ENCODE data around the gene FOXD2. TPM values are rescaled to one million over a fixed set of nuclear protein-coding genes. Genes with fewer than 3 reads are reported as not detected.

Gene FOXD2
- total RNA-seq, 1 donor from 2014 or later = not detected

DNA sequence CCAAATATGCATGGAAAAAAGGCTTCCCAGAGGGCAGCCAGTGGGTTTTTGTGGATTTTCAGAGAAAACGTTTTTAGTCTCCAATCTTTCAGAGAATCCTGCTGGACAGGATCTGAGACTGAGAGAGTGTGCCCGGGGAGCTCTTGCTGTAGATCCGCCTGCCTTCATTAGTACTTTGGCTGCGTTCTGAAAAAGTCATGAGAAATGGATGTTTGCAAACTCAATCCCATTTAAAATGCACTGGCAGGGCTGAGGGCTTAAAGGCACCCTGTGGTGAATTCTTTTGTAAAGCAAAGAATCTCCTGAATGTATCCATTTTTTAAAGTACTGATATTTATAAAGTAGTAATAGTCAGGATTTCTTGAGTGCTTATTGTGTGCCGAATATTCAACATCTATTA lies 22.2 kb downstream of the FOXD2 start:
- no peak for DNase-seq
- Histone ChIP-seq H3K9me3 (replicated peaks) (peaks cover 4% of the 10 kb centered on the region), H3K27ac (replicated peaks) (no peak overlapping the region), H3K4me1 (no peaks in the 10 kb centered on the region), H3K27me3 (ENCODE audit: low read depth) (peaks cover 100% of the 10 kb centered on the region), H3K36me3 (no peaks in the 10 kb centered on the region), H3K4me3 (no peak overlapping the region)
- TF ChIP-seq, protein P1, sequence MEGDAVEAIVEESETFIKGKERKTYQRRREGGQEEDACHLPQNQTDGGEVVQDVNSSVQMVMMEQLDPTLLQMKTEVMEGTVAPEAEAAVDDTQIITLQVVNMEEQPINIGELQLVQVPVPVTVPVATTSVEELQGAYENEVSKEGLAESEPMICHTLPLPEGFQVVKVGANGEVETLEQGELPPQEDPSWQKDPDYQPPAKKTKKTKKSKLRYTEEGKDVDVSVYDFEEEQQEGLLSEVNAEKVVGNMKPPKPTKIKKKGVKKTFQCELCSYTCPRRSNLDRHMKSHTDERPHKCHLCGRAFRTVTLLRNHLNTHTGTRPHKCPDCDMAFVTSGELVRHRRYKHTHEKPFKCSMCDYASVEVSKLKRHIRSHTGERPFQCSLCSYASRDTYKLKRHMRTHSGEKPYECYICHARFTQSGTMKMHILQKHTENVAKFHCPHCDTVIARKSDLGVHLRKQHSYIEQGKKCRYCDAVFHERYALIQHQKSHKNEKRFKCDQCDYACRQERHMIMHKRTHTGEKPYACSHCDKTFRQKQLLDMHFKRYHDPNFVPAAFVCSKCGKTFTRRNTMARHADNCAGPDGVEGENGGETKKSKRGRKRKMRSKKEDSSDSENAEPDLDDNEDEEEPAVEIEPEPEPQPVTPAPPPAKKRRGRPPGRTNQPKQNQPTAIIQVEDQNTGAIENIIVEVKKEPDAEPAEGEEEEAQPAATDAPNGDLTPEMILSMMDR (IDR thresholded peaks at IDR 0.05; ENCODE audit: borderline replicate concordance) = no peak
- intact Hi-C loops (cut with micrococcal nuclease) = no loop called here

DNA sequence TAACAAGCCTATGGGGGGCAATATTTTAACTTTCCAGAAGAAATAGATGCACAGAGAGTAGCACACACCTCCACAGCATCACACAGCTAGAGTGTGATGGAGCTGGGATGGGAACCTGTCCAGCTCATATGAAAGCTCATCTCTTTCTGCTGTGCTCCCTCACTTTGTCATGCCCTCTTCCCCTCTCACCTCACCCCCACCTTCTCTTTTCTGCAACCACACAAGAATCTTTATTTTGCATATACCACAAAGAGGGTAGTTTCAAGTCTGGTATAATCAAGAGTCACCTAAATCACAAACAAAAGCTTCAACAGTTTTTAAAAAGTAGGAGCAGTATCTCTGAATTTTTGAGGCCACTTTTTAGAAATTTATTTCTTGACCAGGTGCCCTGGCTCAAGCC lies 22.6 kb downstream of the FOXD2 start:
- peaks cover 99% of the 10 kb centered on the region for H3K27me3 ChIP-seq (ENCODE audit: low read depth)
- no peak overlapping the region for H3K4me3 ChIP-seq
- intact Hi-C loops (cut with micrococcal nuclease) = no loop called here
- H3K27ac ChIP-seq (replicated peaks) = no peak overlapping the region
- H3K4me1 ChIP-seq = no peaks in the 10 kb centered on the region
- peaks cover 4% of the 10 kb centered on the region for H3K9me3 ChIP-seq (replicated peaks)
- TF ChIP-seq, protein P1 (IDR thresholded peaks at IDR 0.05; ENCODE audit: borderline replicate concordance) = no peak
- no peak for DNase-seq
- no peaks in the 10 kb centered on the region for H3K36me3 ChIP-seq

DNA sequence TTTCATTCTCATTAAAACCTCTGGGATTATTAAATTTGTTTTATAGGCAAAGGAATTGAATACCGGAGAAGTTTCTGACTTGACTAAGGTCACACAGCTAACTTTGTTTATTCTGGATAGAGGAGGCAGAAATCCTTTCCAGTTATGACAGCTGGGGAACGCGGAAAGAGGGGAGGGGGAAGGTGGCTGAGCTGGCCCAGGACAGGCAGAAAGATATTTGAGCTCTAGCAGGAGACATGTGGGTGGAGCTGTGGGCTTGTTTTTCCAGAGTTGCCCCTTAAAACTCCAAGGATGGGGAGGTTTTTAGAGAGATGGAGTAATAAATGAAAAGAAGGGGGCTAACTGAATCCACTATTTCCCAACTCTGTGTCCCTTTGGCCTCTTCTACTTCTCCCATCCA lies 27.8 kb downstream of the FOXD2 start:
- TF ChIP-seq, protein P1 (IDR thresholded peaks at IDR 0.05; ENCODE audit: borderline replicate concordance) = no peak
- Histone ChIP-seq H3K27me3 (ENCODE audit: low read depth) (peaks cover 99% of the 10 kb centered on the region), H3K9me3 (replicated peaks) (no peaks in the 10 kb centered on the region), H3K36me3 (no peaks in the 10 kb centered on the region), H3K4me3 (no peak overlapping the region), H3K4me1 (no peaks in the 10 kb centered on the region), H3K27ac (replicated peaks) (no peak overlapping the region)
- intact Hi-C loops (cut with micrococcal nuclease) = no loop called here
- DNase-seq = no peak

DNA sequence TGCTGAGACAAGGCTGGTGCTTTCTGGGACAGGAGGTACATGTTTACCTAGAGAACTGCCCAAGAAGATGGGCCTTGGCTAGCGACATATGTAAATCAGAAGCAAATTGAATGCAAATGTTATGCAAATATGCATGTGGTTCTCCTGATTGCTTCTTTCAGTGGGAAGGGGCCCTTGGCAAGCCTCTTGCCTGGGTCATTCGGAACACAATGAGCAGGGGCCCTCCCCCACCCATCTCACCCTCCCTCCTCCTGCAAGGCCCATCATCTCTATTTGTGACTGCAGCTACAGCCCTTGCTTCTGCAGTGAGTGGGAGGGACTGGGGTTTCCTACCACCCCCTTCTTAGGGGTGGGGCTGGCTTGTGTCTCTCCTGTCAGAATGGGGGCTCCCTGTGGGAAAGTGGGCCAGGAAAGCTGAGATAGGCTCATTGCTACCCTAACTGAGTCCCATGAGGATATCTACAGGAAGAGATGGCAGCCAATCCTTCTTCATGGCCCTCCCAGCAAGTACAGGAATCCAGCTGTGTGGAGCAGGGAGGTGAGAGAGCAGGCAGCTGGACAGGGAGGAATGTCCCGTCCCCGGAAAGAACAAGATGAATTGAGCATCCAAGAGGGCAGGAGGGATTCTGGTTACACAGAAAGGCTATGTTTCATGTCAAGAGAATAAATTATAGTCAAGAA lies 31.0 kb downstream of the FOXD2 start:
- Histone ChIP-seq H3K9me3 (replicated peaks) (no peaks in the 10 kb centered on the region), H3K4me3 (no peak overlapping the region), H3K27ac (replicated peaks) (no peak overlapping the region), H3K4me1 (no peaks in the 10 kb centered on the region), H3K27me3 (ENCODE audit: low read depth) (peaks cover 96% of the 10 kb centered on the region), H3K36me3 (no peaks in the 10 kb centered on the region)
- TF ChIP-seq, protein P1 (IDR thresholded peaks at IDR 0.05; ENCODE audit: borderline replicate concordance) = no peak
- DNase-seq = no peak
- intact Hi-C loops (cut with micrococcal nuclease) = no loop called here

DNA sequence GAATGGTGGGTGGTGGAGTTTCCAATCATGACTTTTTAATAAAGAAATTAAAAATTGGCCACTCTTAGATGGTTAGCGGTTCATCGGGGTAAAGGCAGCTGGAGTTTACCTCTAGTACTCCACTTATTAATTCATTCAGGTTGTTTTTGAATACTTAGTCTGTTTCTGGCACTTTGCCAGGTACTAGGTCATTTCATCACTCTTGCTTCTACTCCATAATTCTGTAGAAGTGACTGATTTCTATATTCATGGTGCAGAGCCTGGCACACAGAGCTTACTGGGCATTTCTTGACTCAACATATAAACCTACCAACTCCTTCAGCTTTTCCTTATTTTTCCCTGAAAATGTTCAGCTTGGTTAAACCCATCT lies 31.5 kb downstream of the FOXD2 start:
- H3K27ac ChIP-seq (replicated peaks) = no peak overlapping the region

More for the DNA sequence above, 31.5 kb downstream of the FOXD2 start:
- intact Hi-C loops (cut with micrococcal nuclease) = no loop called here
- H3K4me3 ChIP-seq = no peak overlapping the region
- no peaks in the 10 kb centered on the region for H3K9me3 ChIP-seq (replicated peaks)
- no peaks in the 10 kb centered on the region for H3K36me3 ChIP-seq
- peaks cover 96% of the 10 kb centered on the region for H3K27me3 ChIP-seq (ENCODE audit: low read depth)
- no peak for DNase-seq
- no peaks in the 10 kb centered on the region for H3K4me1 ChIP-seq
- TF ChIP-seq, protein P1 (IDR thresholded peaks at IDR 0.05; ENCODE audit: borderline replicate concordance) = no peak
